Skin epidermis (tissue), 12 donors: ENCODE measurements around the gene SIM1.
A peak's percentile ranks its signal among the peaks of the same experiment; 100 is the strongest.
"Not testable (repeated sequence)": the region's sequence is repeated elsewhere in the genome, so short reads cannot be mapped to it uniquely, and the experiment has no call there.

Experiments
- H3K27ac ChIP-seq, 21 experiments: fragments of 200-600 bp; sonication (generic) in 11 of 21; one replicate each; pipeline ENCODE4 v1.5.0; 2020; ENCODE audit warnings: mild to moderate bottlenecking in 3 of 21, inconsistent platforms in 2 of 21, moderate library complexity in 2 of 21
- H3K4me3 ChIP-seq, 7 experiments: fragments of 200-600 bp; sonication (generic) in 2 of 7; one replicate each; pipeline ENCODE4 v1.5.0; 2020; ENCODE audit warnings: inconsistent platforms in 2 of 7, mild to moderate bottlenecking in 2 of 7, moderate library complexity in 1 of 7

The SIM1 gene

GRCh38 chr6:100378576-100378975 is 86.1 kb downstream of the SIM1 start:
- Histone ChIP-seq H3K4me3 (no peak overlapping the region), H3K27ac (peak overlapping the region in 2 of 21 experiments; percentile 32 to 42)

- Histone ChIP-seq H3K27ac (no peak overlapping the region), H3K4me3 (no peak overlapping the region)
Measured at GRCh38 chr6:100376103-100376502, 88.6 kb downstream of the SIM1 start.

- no peak overlapping the region for H3K27ac ChIP-seq
Measured at GRCh38 chr6:100372326-100373091, 92.2 kb downstream of the SIM1 start.

GRCh38 chr6:100371591-100371990 is 93.1 kb downstream of the SIM1 start:
- H3K27ac ChIP-seq, result no peak overlapping the region
- H3K4me3 ChIP-seq, result no peak overlapping the region

More at GRCh38 chr6:100372326-100373091, 92.2 kb downstream of the SIM1 start:
- H3K4me3 ChIP-seq, result no peak overlapping the region

GRCh38 chr6:100370265-100370664 is 94.5 kb downstream of the SIM1 start:
- Histone ChIP-seq H3K4me3 (no peak overlapping the region), H3K27ac (no peak overlapping the region)

GRCh38 chr6:100366419-100366818 is 98.3 kb downstream of the SIM1 start:
- H3K27ac ChIP-seq, result no peak overlapping the region
- H3K4me3 ChIP-seq, result no peak overlapping the region

- Histone ChIP-seq H3K27ac (no peak overlapping the region), H3K4me3 (no peak overlapping the region)
Measured at GRCh38 chr6:100363651-100364050, 101.1 kb downstream of the SIM1 start.

GRCh38 chr6:100354736-100355641 is 109.7 kb downstream of the SIM1 start:
- H3K27ac ChIP-seq, H3K4me3 ChIP-seq: not testable (repeated sequence)

GRCh38 chr6:100353276-100354015 is 111.3 kb downstream of the SIM1 start:
- Histone ChIP-seq H3K27ac (no peak overlapping the region), H3K4me3 (no peak overlapping the region)

GRCh38 chr6:100350139-100350538 is 114.6 kb downstream of the SIM1 start:
- Histone ChIP-seq H3K27ac (no peak overlapping the region), H3K4me3 (no peak overlapping the region)

GRCh38 chr6:100349366-100349765 is 115.4 kb downstream of the SIM1 start:
- Histone ChIP-seq H3K4me3 (no peak overlapping the region), H3K27ac (no peak overlapping the region)

- Histone ChIP-seq H3K27ac (peak overlapping the region in 3 of 21 experiments; percentile 9 to 65 (median 49)), H3K4me3 (no peak overlapping the region)
Measured at GRCh38 chr6:100347901-100348550, 116.7 kb downstream of the SIM1 start.

- H3K4me3 ChIP-seq, result no peak overlapping the region
- H3K27ac ChIP-seq, result peak overlapping the region in 6 of 21 experiments; percentile 8 to 55 (median 28)
Measured at GRCh38 chr6:100346828-100347227, 117.9 kb downstream of the SIM1 start.

GRCh38 chr6:100346203-100346602 is 118.5 kb downstream of the SIM1 start:
- Histone ChIP-seq H3K27ac (peak overlapping the region in 3 of 21 experiments; percentile 14 to 55 (median 41)), H3K4me3 (no peak overlapping the region)

- Histone ChIP-seq H3K4me3 (no peak overlapping the region), H3K27ac (peak overlapping the region in 1 of 21 experiments; percentile 34)
Measured at GRCh38 chr6:100344761-100345160, 120.0 kb downstream of the SIM1 start.

- Histone ChIP-seq H3K27ac (no peak overlapping the region), H3K4me3 (no peak overlapping the region)
Measured at GRCh38 chr6:100344321-100344720, 120.4 kb downstream of the SIM1 start.

- H3K27ac ChIP-seq, result no peak overlapping the region
- H3K4me3 ChIP-seq, result no peak overlapping the region
Measured at GRCh38 chr6:100343316-100344077, 121.2 kb downstream of the SIM1 start.

GRCh38 chr6:100342830-100343229 is 121.9 kb downstream of the SIM1 start:
- H3K27ac ChIP-seq, result no peak overlapping the region

More at GRCh38 chr6:100342830-100343229, 121.9 kb downstream of the SIM1 start:
- H3K4me3 ChIP-seq, result no peak overlapping the region
